ENCODE measurements around the gene FBXL13. TPM values are rescaled to one million over a fixed set of nuclear protein-coding genes. Genes with fewer than 3 reads are reported as not detected.

Gene FBXL13
- total and polyA plus RNA-seq, 10 of the 15 experiments (the other 5 are each of a cell fraction or from before 2014, with no cell fraction given): 0.08 to 0.95 (median 0.28) TPM; not detected in 2

GRCh38 chr7:102976493-102976892 lies 98.1 kb downstream of the FBXL13 start (continued):
- TF ChIP-seq E2F8 (IDR thresholded peaks at IDR 0.05; ENCODE audit: low read depth, partially characterized antibody): no peak
- no peak for TF ChIP-seq IRF3 (IDR thresholded peaks at IDR 0.05)
- no peak for TF ChIP-seq SRF (IDR thresholded peaks at IDR 0.05; ENCODE audit: low read depth in 2 of 2, low read length in 2 of 2)
- TF ChIP-seq USF2 (IDR thresholded peaks at IDR 0.05; ENCODE audit: borderline replicate concordance, low read depth, low read length): no peak
- TF ChIP-seq PBX3 (IDR thresholded peaks at IDR 0.05; ENCODE audit: insufficient replicate concordance, low read depth, low read length): no peak
- TF ChIP-seq TCF3 (IDR thresholded peaks at IDR 0.05; ENCODE audit: borderline replicate concordance, insufficient read depth, low read depth, low read length): no peak
- TF ChIP-seq HDAC2 (IDR thresholded peaks at IDR 0.05): no peak
- no peak for TF ChIP-seq IRF5 (IDR thresholded peaks at IDR 0.05; ENCODE audit: borderline replicate concordance)
- no peak for TF ChIP-seq SIX5 (IDR thresholded peaks at IDR 0.05; ENCODE audit: low read depth, low read length, severe bottlenecking)
- TF ChIP-seq IRF4 (IDR thresholded peaks at IDR 0.05; ENCODE audit: low read depth, low read length): no peak
- no peak for TF ChIP-seq FOS (IDR thresholded peaks at IDR 0.05; ENCODE audit: borderline replicate concordance, extremely low read depth, insufficient read length)

Data from GM12878 (cell line).